ENCODE results near the gene RPTOR.

Gene RPTOR

DNA sequence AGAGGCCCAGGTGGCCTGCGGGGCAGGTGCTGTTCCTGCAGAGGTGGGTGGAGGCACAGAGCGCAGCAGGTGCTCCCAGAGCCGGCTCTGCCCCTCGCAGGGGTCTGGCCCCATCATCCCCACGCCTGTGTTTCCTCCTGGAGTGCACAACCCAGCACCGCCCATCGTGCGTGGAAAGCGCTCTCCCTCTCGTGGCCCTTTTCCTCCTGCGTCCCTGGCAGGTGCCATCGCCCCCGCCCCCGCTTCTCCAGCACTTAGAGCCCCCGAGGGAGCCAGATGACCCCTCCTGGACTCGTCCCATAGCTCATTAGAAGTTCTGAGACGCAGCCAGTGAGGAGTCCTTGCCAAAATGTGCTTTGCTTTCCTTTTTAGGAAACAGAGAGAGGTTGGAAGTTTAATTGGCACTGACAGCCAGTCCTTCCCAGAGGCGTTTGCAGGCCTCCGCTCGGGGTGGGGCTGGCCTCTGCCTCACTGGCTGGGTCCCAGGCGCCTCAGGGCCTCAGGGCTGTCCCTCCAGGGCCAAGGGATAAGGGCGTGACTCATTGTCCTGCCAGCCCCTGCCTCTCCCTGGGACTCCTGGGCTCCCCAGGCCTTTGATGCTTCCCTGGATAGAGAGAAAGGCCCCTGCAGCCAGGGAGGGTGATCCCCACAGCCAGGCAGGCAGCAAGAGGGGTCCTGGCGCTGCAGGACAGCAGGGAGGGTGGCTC, 414.8 kb downstream of the RPTOR start:
- no peak for DNase-seq (ENCODE audit: low read depth, low spot score)

DNA sequence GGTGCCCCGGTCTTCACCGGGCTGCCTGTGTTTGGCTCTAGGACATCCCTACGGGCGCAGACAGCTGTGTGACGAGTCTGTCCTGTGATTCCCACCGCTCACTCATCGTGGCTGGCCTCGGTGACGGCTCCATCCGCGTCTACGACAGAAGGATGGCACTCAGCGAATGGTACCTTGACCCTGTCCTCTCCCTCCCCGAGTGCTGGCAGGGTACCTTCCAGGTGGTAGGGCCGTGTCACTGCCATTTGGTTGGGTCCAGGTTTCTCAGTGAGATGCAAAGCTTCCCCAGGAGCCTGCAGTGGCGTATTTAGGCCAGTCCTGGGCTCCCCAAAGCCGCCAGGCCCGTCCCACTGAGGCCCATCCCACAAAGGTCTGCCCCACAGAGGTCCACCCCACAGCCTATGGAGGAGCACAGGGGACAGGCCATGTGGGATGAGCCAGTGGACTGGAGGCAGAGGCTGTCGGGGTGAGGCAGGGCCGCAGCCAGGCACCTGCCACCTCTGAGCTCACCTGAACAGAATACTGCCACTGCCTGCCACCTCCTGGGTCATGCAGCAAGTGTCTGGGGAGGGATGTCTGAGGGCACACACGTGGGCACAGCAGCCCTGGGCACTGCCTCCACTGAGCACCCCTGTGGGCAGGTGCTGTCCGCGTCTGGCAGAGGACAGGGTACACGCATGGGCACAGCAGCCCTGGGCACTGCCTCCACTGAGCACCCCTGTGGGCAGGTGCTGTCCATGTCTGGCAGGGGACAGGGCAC, 415.6 kb downstream of the RPTOR start:
- no peak for DNase-seq (ENCODE audit: low read depth, low spot score)

DNA sequence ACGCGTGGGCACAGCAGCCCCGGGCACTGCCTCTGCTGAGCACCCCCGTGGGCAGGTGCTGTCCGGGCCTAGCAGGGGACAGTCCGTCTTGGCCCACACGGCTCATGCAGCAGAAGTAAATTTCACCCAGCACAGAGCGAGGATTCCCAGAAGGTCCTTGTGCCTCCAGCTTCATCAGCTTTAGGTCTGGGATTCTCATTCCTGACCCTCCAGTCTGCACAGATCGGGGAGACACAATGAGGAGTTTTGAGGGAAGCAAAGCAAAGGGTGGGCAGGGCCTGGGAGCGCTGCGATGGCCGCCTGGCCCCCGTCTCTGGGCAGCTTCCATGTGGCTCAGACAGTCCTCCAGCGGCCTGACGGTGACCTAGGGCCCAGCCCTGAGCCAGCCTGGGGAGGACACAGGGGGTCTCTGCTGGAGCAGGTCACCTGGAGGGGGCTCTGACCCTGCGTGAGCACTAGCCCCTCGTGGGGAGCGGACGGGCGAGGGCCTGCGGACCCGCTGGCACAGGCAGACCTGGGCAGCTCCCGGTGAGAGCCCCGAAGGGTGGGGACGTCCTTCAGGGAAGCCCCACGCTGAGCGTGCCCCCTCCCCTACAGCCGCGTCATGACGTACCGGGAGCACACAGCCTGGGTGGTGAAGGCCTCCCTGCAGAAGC, 416.3 kb downstream of the RPTOR start:
- no peak for DNase-seq (ENCODE audit: low read depth, low spot score)

DNA sequence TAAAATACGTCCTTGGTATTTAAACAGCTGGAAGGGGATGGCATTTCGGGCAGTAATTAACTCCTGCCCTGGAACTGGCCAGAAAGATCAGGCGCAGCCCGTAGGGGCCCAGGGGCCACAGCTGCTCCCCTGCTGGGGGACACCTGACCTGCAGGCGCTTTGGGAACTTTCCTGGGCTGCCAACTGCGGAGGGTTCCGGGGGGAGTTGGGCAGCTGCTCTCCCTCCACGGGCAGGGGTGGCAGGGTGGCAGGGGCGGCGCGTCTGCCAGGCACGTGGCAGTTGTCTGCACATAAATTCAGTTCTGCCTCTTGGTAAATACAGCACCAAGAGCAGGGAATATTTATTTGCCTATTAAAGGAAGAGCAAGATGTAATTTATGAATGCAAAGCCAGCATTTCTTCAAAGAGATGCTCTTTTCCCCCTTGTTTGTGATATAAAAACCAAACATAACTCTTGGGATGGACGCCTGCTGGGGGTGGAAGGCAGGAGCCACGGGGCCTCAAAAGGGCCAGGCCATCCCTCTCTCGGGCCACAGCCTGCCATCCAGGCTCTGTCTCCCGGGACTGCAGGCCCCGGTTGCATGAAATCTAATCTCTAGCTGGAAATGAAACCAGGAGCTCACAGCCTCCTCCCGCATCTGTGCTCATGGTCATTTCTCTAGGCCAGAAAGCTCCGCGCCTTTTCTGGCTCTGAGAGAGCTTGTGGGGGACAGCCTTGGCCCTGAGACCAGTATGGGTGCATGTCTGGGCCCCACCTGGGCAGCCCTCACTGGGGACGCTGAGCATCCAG, 417.1 kb downstream of the RPTOR start:
- DNase-seq (ENCODE audit: low read depth, low spot score) = no peak

DNA sequence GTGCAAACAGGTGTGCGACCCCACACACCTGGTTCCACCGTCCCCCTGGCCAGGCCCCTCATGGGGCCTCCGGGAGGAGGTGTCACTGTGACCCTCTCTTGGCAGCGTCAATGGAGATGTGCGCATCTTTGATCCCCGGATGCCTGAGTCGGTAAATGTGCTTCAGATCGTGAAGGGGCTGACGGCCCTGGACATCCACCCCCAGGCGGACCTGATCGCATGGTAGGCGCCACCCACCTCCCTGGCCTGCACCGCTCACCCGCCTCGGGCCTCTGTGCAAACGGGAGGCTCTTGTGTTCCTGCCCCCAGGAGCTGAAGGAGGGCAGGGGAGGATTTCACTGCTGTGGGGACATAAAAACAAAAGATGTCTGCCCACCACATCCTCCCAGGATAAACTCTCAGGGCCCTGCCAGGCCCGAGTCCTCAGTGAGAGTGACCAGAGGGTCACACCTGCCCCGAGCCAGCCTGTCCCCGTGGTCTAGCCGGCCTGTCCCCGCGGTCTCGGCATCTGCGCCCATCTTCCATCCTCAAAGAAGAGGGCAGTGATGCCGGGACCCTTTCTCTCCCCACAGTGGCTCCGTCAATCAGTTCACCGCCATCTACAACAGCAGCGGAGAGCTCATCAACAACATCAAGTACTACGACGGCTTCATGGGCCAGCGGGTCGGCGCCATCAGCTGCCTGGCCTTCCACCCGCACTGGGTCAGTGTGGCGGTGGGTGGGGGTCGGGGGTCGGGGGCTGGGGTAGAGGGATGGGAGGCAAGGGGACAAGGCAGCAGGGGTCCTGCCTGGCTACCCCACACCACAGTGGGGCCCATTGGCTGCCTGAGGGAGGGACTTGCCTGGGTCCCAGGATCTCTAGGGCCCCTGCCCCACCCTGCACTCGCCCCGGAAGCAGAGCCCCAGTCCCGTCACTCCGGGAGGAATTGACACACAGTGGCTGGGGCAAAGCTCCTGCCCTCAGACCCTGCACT, 418.0 kb downstream of the RPTOR start:
- no peak for DNase-seq (ENCODE audit: low read depth, low spot score)

DNA sequence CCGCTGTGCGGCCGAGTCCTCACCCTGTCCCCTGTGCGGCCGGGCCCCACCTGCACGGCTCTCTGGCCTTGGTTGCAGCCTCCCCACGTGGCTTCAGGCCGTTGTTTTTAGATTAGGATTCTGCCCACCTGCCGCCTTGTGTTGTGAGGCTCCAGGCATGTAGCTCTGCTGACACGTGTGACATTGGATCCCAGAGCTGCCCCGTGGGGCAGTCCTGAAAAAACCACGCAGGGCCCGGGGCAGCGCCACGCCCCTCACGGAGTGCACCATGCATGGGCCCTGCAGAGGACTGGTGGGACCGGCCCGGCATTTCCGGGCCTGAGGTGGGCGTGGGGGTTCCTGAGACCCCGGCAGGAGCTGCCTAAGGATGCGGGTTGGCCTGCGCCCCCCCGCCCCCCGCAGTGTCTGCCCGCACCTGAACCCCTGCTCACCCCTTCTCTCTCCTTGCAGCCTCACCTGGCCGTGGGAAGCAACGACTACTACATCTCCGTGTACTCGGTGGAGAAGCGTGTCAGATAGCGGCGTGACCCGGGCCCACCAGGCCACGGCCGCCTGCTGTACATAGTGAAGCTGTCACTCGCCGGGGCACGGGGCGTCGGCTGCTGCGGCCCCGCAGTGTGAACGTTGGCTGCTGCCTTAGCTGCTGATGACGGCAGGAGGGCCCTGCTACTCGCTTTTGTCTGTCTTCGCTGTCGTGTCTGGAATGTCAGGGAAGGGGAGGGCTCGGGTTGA, 419.3 kb downstream of the RPTOR start:
- no peak for DNase-seq (ENCODE audit: low read depth, low spot score)

DNA sequence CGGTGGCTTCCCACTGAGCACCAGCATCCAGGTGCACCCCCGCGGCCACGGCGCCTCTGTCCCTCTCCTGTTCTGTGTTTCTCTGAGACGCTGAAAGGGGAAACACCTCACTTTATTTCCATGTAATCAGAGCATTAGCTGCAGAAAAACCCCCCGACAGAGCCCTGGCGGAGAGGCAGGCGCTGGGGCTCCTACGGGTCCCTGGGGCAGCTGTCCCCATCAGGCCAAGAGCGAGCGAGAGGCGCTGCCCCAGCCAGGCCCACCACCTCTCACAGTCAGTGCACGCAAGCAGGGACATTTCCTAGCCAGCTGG, 419.9 kb downstream of the RPTOR start:
- DNase-seq (ENCODE audit: low read depth, low spot score) = no peak

DNA sequence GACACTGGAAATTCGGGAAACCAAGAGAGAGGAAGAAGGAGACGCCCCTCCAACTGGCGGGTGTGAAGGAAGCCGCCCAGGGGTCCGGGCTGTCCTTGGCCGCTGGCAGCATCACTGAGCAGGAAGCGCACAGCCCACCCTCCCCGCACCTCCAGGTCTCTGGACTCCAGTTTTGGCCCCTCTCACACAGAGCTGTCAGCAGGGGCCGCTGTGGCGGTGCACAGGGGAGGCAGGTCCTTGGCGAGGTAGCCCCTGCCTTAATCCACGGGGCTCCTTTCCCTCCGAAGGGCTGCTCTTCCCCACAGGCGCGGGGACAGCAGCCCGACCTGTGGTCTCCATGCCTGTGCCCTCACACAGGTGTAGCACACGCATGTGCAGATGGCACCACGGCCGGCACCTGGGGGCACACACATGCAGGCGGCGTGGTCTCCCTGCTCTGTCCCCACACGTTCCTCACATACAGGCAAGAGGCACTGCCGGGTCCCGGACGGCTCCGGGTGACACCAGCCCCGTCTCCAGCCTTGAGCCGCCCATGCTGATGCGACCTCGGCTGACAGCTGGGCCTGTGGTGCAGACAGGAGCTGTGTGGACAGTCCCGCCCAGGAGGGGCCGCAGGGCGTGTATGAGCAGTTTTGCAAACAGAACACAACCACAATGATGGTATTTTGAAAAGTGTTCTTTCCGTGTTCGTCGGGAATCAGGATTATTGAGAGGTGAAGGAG, 420.4 kb downstream of the RPTOR start:
- no peak for DNase-seq (ENCODE audit: low read depth, low spot score)

DNA sequence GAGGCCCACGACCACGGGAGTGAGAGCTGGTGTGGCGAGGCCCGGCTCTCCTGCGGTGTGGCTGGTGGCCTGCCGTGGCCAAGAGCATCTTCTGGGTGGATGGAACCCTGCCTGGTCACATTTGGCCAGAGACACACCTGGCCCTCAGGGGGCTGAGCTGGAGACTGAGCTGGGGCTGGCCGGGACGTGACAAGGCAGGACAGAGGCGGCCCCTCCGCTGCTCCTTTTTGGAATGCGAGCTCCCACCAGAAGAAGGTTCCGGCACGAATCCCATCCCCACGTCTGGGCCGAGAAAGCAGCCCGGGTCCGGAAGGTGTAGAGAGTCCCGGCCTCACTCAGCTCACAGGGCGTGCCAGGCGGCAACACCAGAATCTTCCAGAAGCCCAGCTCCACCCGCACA, 421.0 kb downstream of the RPTOR start:
- no peak for DNase-seq (ENCODE audit: low read depth, low spot score)

DNA sequence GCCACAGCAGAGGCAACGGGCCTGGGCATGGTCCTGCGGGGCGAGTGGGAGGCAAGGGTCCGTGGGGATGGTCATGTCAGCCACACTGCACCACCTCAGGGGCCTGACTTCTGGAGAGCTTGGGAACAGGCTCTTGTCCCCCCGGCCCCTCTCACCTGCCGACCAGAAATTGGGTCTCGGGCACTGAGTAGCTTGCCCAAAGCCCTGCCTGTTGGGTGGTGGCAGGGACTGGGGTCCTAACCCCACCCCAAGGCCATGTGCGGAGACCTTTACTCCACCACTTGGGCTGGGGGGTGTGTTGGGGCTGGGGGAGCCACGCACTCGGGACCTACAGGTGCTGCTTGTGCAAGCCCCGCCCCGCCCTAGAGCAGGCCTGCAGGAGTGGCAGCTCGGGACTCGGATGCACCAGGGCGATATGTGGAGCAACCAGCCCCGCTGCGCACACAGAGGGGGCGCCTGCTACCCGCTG, 422.8 kb downstream of the RPTOR start:
- DNase-seq (ENCODE audit: low read depth, low spot score) = no peak

DNA sequence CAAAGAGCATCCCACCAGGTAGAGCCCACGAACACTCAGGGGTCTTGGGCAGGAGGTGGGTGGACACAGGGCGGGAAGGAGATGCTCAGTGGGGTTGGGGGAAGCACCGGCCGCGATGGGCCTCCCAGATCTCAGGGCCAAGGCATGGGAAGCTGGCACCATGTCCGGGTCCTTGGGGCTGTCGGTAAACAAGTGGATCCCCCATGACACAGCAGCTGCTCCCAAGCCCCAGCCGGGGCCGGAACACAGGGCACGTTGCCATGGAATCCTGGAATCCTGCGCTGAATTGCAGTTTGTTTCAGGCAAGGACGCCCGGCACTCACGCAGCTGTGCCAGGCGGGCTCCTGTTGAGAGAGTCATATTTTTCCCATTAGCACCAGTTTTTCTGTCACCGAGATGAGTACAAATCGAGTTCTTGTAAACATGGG, 424.0 kb downstream of the RPTOR start:
- DNase-seq (ENCODE audit: low read depth, low spot score) = no peak

DNA sequence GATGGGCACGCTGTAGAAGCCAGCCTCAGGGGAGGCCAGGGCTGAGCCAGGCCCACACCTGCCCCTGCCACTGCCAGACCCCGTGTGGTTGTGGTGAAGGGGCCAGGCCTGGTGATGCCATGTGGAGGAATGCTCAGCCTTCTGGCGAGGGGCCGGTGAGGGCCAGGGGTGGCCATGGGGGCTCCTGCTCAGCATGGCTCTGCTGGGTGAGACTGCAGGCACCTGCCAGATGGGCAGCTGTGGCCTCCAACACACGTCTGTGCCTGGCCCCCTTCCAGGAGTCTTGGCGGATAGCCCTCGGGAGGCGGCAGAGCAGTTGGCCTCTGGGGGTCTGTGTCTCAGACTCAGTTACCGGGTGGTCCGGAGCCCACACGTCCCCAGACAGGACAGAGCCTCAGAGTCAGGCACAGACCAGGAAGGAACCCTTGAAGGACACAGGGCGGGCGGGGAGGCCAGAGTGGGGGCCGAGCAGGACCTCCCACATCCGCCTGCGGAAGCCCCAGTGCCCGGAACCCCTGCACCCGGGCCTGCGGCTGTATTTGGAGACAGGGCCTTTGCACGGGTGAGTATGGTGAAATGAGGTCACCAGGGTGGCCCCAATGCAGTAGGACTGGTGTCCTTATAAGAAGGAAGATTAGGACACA, 424.5 kb downstream of the RPTOR start:
- DNase-seq (ENCODE audit: low read depth, low spot score) = no peak

DNA sequence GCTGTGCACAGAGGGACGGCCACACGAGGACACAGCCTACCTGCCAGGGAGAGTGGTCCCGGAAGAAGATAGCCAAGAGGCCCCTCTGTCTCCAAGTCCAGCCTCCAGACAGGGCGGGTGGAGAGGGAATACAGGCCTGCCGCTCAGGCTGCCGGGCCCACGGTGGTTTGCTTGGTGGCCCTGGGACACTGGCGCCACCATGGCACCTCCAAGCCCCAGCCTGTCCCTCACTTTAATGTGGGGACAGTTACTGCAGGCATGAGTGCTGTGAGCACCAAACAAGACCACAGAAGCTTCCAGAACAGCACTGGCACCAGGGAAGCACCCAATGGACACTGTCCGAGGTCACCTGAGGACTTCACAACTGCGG, 425.0 kb downstream of the RPTOR start:
- no peak for DNase-seq (ENCODE audit: low read depth, low spot score)

DNA sequence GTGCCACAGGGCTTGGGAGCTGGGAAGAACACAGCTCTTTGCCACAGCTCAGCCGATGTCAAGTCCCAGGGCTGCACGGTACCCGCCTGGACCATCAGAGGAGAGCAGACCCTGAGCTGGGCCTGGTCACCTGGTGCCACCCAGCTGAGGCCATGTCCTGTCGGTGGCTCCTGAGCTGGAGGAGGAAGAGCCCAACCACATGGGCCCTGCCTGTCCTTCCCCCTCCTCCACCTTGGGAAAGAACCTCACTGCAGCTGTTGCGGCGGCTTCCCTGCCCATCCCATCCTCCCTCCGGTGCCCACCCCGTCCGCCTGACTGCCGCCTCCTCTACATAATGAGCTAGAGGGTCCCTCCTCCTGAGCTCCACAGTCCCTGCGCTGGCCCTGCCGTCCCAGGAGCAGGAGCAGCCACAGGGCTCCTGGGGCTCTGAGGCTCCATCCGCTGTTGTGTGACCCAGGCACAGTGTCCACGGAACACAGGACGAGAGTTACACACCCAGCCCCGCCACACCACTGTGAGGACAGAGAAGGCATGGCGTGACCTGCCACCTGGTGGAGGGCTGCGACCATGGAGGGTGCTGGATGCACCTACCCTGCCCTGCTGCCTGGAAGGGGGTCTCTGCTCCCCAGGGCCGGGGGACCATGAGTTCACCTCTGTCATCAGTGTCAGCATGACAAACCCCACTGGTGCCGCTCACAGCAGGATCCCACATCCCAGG, 425.6 kb downstream of the RPTOR start:
- DNase-seq (ENCODE audit: low read depth, low spot score) = no peak

DNA sequence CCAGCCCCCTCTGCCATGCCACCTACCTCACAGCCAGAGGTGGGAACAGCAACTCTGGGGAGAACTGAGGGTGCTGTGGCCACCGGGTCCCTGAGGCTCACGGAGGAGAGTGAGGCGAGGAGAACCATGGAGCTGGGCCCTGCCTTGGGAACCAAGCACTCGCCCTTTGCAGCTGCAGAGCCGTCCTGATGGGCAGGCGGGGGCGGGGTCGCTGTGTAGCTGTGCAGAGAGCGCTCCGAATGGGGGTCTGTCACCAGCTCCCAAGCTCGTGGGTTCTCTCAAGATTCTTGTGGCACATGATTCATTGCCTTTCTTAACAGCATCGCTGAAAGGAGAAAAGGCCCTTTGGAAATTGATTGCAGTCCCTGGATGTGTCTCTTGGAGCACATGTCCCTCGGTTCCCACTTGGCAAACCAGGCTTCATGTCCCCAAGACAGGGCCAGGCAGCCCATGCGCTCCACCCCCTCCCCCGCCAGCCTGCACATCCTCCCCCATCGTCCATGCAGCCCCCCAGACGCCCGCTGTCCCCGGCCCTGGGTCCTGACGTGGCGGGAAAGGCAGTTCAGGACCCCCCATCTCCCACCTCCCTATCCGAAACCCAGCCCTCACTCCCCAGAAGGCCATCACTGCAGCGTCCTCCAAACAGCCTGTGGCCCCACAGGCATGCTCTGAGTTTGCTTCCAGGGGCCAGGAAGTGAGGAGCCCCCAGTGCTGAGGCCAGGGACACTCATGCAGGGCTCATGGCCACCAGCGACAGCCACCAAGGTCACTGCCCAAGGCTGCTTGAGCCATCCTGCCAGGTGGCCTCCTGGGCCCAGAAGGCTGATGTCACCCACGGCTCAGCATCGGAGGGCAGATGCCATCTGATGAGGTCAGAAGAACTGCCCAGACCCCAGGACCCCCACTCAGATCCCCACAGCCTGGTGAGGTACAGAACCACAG, 426.4 kb downstream of the RPTOR start:
- no peak for DNase-seq (ENCODE audit: low read depth, low spot score)

DNA sequence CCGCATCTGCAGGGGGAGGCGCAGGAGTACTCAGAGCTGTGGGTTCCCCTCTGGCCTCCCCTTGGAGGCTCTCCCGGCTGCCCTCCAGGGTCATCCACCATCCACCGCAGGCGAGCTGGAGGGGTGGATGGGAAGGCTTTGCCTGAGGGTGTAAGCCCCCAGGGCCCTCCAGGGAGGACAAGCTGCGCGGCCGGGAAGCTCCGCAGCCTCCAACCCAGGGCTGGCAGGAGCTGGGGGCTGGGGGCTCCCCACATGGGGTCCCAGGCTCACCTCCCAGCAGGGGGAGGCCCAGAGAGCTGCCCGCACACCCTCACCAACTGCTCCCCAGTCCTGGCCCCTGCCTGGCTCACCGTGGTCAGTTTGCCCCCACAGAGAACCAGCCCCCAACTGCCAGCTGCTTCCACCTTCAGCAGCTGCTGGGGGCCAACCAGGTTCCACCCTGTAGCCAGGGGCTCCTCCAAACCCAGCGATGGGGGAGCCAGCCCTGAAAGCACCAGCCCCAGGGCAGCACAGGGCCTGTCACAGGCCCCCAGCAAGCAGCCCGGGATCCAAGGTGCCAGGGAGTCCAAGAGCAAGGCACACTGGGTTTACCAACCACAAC, 427.2 kb downstream of the RPTOR start:
- DNase-seq (ENCODE audit: low read depth, low spot score) = no peak

DNA sequence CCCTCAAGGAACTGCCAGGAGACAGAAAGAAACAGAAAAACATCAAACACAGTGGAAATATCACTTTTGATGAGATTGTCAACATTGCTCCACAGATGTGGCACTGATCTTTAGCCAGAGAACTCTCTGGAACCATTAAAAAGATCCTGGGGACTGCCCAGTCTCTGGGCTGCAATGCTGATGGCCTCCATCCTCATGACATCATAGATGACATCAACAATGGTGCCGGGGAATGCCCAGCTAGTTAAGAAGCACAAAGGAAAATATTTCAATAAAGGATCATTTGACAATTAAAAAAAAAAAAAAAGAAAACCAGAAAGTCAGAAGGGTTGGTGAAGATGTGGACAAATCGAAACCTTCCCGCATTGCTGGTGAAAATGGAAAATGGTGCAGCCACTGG, 432.1 kb downstream of the RPTOR start:
- no peak for DNase-seq (ENCODE audit: low read depth, low spot score)
